H1 (cell line): ENCODE data around the gene KIF27. TPM values are rescaled to one million over a fixed set of nuclear protein-coding genes. Genes with fewer than 3 reads are reported as not detected.

Experiments used
- CTCF ChIA-PET: fragments of 300-600 bp; sonication (Branson Sonifier 250); formaldehyde crosslinking; loops from one replicate; lab custom pipeline; 2021; ENCODE audit not compliant: partially characterized antibody; lab: Charles Lee
- POLR2A ChIA-PET: fragments of 300-600 bp; sonication (Branson Sonifier 250); formaldehyde crosslinking; loops from one replicate; lab custom pipeline; 2021; ENCODE audit warnings: inconsistent platforms; ENCODE audit not compliant: partially characterized antibody; lab: Charles Lee
- DNase-seq, 2 experiments: peaks; one replicate each; pipeline versions ENCODE4 v3.0.0 to v3.0.0-alpha.2; 2010 to 2022; ENCODE audit warnings: low spot score in 2 of 2, low read depth in 1 of 2, mixed read lengths in 1 of 2
- FAIRE-seq: peaks from 2 replicates; lab custom pipeline; 2011; peaks lifted over from hg19 to GRCh38; lab: Jason Lieb, UNC
- H2AFZ ChIP-seq: 2 replicates; pipeline ENCODE4 v1.8.1; 2012; ENCODE audit warnings: low read length, inconsistent platforms
- H2AK5ac ChIP-seq: 2 replicates; pipeline ENCODE4 v1.6.1; 2013; ENCODE audit warnings: low read depth, low read length
- H2BK120ac ChIP-seq: replicated peaks from 2 replicates; pipeline ENCODE3; 2013; ENCODE audit warnings: low read depth, low read length, inconsistent platforms
- H2BK12ac ChIP-seq: 2 replicates; pipeline ENCODE4 v1.6.1; 2013; ENCODE audit warnings: low read depth, low read length
- H2BK15ac ChIP-seq: 2 replicates; pipeline ENCODE4 v1.6.1; 2013; ENCODE audit warnings: low read length
- H2BK20ac ChIP-seq: 2 replicates; pipeline ENCODE4 v1.6.1; 2013; ENCODE audit warnings: low read length
- H2BK5ac ChIP-seq: 2 replicates; pipeline ENCODE4 v1.6.1; 2013; ENCODE audit warnings: low read depth, low read length
- H3K14ac ChIP-seq: 2 replicates; pipeline ENCODE4 v1.6.1; 2013; ENCODE audit warnings: inconsistent platforms; ENCODE audit not compliant: insufficient read length
- H3K18ac ChIP-seq: 2 replicates; pipeline ENCODE4 v1.6.1; 2013; ENCODE audit warnings: low read length; ENCODE audit errors: extremely low read depth
- H3K23ac ChIP-seq: 2 replicates; pipeline ENCODE4 v1.6.1; 2013; ENCODE audit warnings: inconsistent platforms; ENCODE audit not compliant: insufficient read length
- H3K23me2 ChIP-seq: 2 replicates; pipeline ENCODE4 v1.6.1; 2013; ENCODE audit warnings: low read depth, low read length
- H3K27ac ChIP-seq: 2 replicates; pipeline ENCODE4 v1.6.1; 2011; ENCODE audit warnings: low read depth, low read length, inconsistent platforms
- H3K27me3 ChIP-seq, 4 experiments: replicated peaks in 1 of 4; 1 replicate in 1 of 4; 2 replicates in 3 of 4; pipeline versions ENCODE4 v1.6.1 to v1.8.1; 2011 to 2013; ENCODE audit warnings: low read length in 3 of 4, mild to moderate bottlenecking in 3 of 4, inconsistent platforms in 2 of 4, mixed read lengths in 2 of 4, moderate library complexity in 1 of 4; ENCODE audit not compliant: control insufficient read depth in 3 of 4, insufficient read depth in 3 of 4; ENCODE audit errors: extremely low read depth in 1 of 4
- H3K36me3 ChIP-seq, 4 experiments: 2 replicates each; pipeline versions ENCODE4 v1.6.1 to v1.8.1; 2011 to 2013; ENCODE audit warnings: mild to moderate bottlenecking in 4 of 4, low read length in 3 of 4, moderate library complexity in 2 of 4, control low read depth in 1 of 4, inconsistent platforms in 1 of 4; ENCODE audit not compliant: insufficient read depth in 4 of 4, control insufficient read depth in 2 of 4
- H3K4ac ChIP-seq: replicated peaks from 2 replicates; pipeline ENCODE3; 2013; ENCODE audit warnings: low read length, low read depth, mixed read lengths, inconsistent platforms; ENCODE audit not compliant: insufficient read length
- H3K4me1 ChIP-seq, 4 experiments: replicated peaks in 1 of 4; 1 replicate in 1 of 4; 2 replicates in 3 of 4; pipeline versions ENCODE4 v1.6.1 to v1.8.1; 2011 to 2013; ENCODE audit warnings: low read length in 3 of 4, inconsistent platforms in 2 of 4, mixed read lengths in 1 of 4; ENCODE audit not compliant: insufficient read depth in 4 of 4, control insufficient read depth in 3 of 4
- H3K4me2 ChIP-seq, 2 experiments: 2 replicates each; pipeline versions ENCODE4 v1.6.1 to v1.8.1; 2011 to 2013; ENCODE audit warnings: low read depth in 2 of 2, low read length in 2 of 2, control low read depth in 1 of 2, inconsistent platforms in 1 of 2, mild to moderate bottlenecking in 1 of 2; ENCODE audit not compliant: insufficient read depth in 1 of 2
- H3K4me3 ChIP-seq, 4 experiments: fragments of 200-600, 300-600 bp in 1 of 4; sonication (generic), shearing (Covaris generic), sonication (Bioruptor Twin) in 1 of 4; 2 replicates each; pipeline versions ENCODE4 v1.5.1 to v1.8.1; 2011 to 2016; ENCODE audit warnings: low read length in 4 of 4, low read depth in 3 of 4, control low read depth in 2 of 4, inconsistent platforms in 2 of 4, mild to moderate bottlenecking in 2 of 4, mixed read lengths in 1 of 4, moderate library complexity in 1 of 4; ENCODE audit not compliant: insufficient read depth in 2 of 4; ENCODE audit errors: extremely low read depth in 1 of 4
- H3K56ac ChIP-seq: replicated peaks from 2 replicates; pipeline ENCODE3; 2013; ENCODE audit warnings: low read depth, mild to moderate bottlenecking, mixed read lengths, low read length, inconsistent platforms; ENCODE audit not compliant: insufficient read length
- H3K79me1 ChIP-seq: 2 replicates; pipeline ENCODE4 v1.6.1; 2013; ENCODE audit warnings: low read depth, low read length, control low read depth
- H3K79me2 ChIP-seq, 2 experiments: 2 replicates each; pipeline versions ENCODE4 v1.6.1 to v1.8.1; 2012 to 2013; ENCODE audit warnings: low read length in 2 of 2, mild to moderate bottlenecking in 2 of 2, inconsistent platforms in 1 of 2; ENCODE audit not compliant: insufficient read depth in 2 of 2, control insufficient read depth in 1 of 2
- H3K9ac ChIP-seq, 4 experiments: replicated peaks in 1 of 4; 1 replicate in 1 of 4; 2 replicates in 3 of 4; pipeline versions ENCODE4 v1.6.1 to v1.8.1; 2011 to 2013; ENCODE audit warnings: low read depth in 3 of 4, low read length in 3 of 4, control low read depth in 2 of 4, mild to moderate bottlenecking in 2 of 4, moderate library complexity in 2 of 4, inconsistent platforms in 1 of 4; ENCODE audit errors: extremely low read depth in 1 of 4
- H3K9me3 ChIP-seq, 2 experiments: 2 replicates each; pipeline versions ENCODE4 v1.6.1 to v1.8.1; 2012 to 2013; ENCODE audit warnings: mild to moderate bottlenecking in 2 of 2, moderate library complexity in 2 of 2, control low read depth in 1 of 2, inconsistent platforms in 1 of 2, low read depth in 1 of 2, low read length in 1 of 2, mixed read lengths in 1 of 2; ENCODE audit not compliant: insufficient read depth in 2 of 2
- H4K20me1 ChIP-seq, 2 experiments: replicated peaks in 1 of 2; 2 replicates each; pipeline versions ENCODE3 to v1.8.1; 2011 to 2013; ENCODE audit warnings: inconsistent platforms in 2 of 2, low read length in 2 of 2, mild to moderate bottlenecking in 1 of 2; ENCODE audit not compliant: insufficient read depth in 2 of 2, control insufficient read depth in 1 of 2
- H4K5ac ChIP-seq: 2 replicates; pipeline ENCODE4 v1.6.1; 2013; ENCODE audit warnings: low read length, low read depth, mixed read lengths, inconsistent platforms; ENCODE audit not compliant: insufficient read length
- H4K8ac ChIP-seq: 2 replicates; pipeline ENCODE4 v1.8.0; 2013; ENCODE audit warnings: mild to moderate bottlenecking, moderate library complexity, low read length, inconsistent platforms; ENCODE audit not compliant: insufficient read depth; ENCODE audit errors: extremely low read depth
- H4K91ac ChIP-seq: replicated peaks from 2 replicates; pipeline ENCODE3; 2013; ENCODE audit warnings: low read length, mixed read lengths, inconsistent platforms; ENCODE audit not compliant: insufficient read length
- HDAC6 ChIP-seq: IDR thresholded peaks from one replicate; pipeline ENCODE4 v1.7.1; 2012; ENCODE audit warnings: low read depth, mild to moderate bottlenecking, inconsistent platforms, low read length, moderate library complexity
- NRF1 ChIP-seq: IDR thresholded peaks from 2 replicates; pipeline ENCODE4 v1.6.1; 2011; ENCODE audit warnings: mild to moderate bottlenecking, low read depth, low read length, improper control_type of control experiment
- PHF8 ChIP-seq: fragments of 200-600 bp; sonication (generic); conservative IDR thresholded peaks from 2 replicates; pipeline ENCODE4 v1.7.1; 2012; ENCODE audit warnings: low read depth, mild to moderate bottlenecking, inconsistent platforms, low read length, moderate library complexity
- POLR2AphosphoS5 ChIP-seq: IDR thresholded peaks from 2 replicates; pipeline ENCODE4 v1.6.1; 2011; ENCODE audit warnings: low read depth, low read length
- RBBP5 ChIP-seq: IDR thresholded peaks from 2 replicates; pipeline ENCODE4 v1.7.1; 2012; ENCODE audit warnings: low read depth, mild to moderate bottlenecking, inconsistent platforms, low read length, moderate library complexity, borderline replicate concordance
- SIRT6 ChIP-seq: IDR thresholded peaks from one replicate; pipeline ENCODE4 v1.7.1; 2012; ENCODE audit warnings: low read length, inconsistent platforms
- SP1 ChIP-seq: IDR thresholded peaks from 2 replicates; pipeline ENCODE4 v1.6.1; 2011; ENCODE audit warnings: low read depth, low read length
- TAF1 ChIP-seq: IDR thresholded peaks from 2 replicates; pipeline ENCODE4 v1.6.1; 2011; ENCODE audit warnings: mild to moderate bottlenecking, low read depth, low read length
- TAF7 ChIP-seq: optimal IDR thresholded peaks from 2 replicates; pipeline ENCODE3; 2011; ENCODE audit warnings: low read depth, mild to moderate bottlenecking, inconsistent platforms, low read length, moderate library complexity, borderline replicate concordance
- TBP ChIP-seq: IDR thresholded peaks from 2 replicates; pipeline ENCODE4 v1.6.1; 2011; ENCODE audit warnings: low read depth, low read length, improper control_type of control experiment
- WGBS, 2 experiments: shearing (Covaris generic) in 1 of 2; methylation state at CpG; one replicate each; pipeline versions ENCODE4 v1.1.6 to v1.1.7; 2013 to 2015; ENCODE audit warnings: low lambda C conversion rate in 2 of 2, mixed read lengths in 2 of 2, inconsistent platforms in 1 of 2, low coverage in 1 of 2, missing lambda C conversion rate in 1 of 2; ENCODE audit not compliant: insufficient replicate concordance in 2 of 2, insufficient coverage in 1 of 2, insufficient read length in 1 of 2; ENCODE audit errors: extremely low coverage in 1 of 2, missing lambda C conversion rate in 1 of 2; 5-methylcytosine and 5-hydroxymethylcytosine counted together
- polyA plus RNA-seq, 7 experiments: library from polyadenylated mRNA; depleted of rRNA in 3 of 7; stranded (reverse) in 5 of 7; unstranded in 2 of 7; fragments of >200 nt in 5 of 7; fragments of 200-250 nt in 2 of 7; gene quantifications; 1 replicate in 5 of 7; 2 replicates in 1 of 7; 4 replicates in 1 of 7; pipeline versions ENCODE4 v1.2.1 to v1.2.3, GENCODE V29; 2011 to 2013; ENCODE audit warnings: missing spikeins in 2 of 7, mixed read lengths in 2 of 7
- total RNA-seq: library from RNA; stranded (reverse); fragmentation: NEBNext Ultra II Directional; extraction: Animal tissue kit (Norgen Biotek cat#: 25700); gene quantifications from 2 replicates; pipeline ENCODE4 v1.2.1, GENCODE V29; 2021

KIF27 gene
- total and polyA plus RNA-seq, 2 of the 8 experiments (the other 6 are each of a cell fraction or from before 2014, with no cell fraction given) = 0.47 to 7.0 TPM

- Histone ChIP-seq H3K27ac (peak overlapping the region; percentile 81), H2BK15ac (no peak overlapping the region), H3K4ac (no peak overlapping the region), H3K23me2 (no peaks in the 10 kb centered on the region), H3K9ac (peak overlapping the region in 3 of 4 experiments; percentile 76 to 80 (median 78); a peak in 6 of 7 replicates), H3K36me3 (no peaks in the 10 kb centered on the region), H3K56ac (no peak overlapping the region), H4K5ac (no peak overlapping the region), H3K23ac (no peak overlapping the region), H3K79me2 (no peaks in the 10 kb centered on the region), H3K27me3 (no peaks in the 10 kb centered on the region), H3K18ac (no peak overlapping the region; the same call in 1 of the 2 replicates), H3K9me3 (no peaks in the 10 kb centered on the region), H4K91ac (no peak overlapping the region), H4K8ac (peak overlapping the region; percentile 72; the same call in 1 of the 2 replicates), H2BK120ac (no peak overlapping the region), H4K20me1 (no peaks in the 10 kb centered on the region), H3K4me2 (peak overlapping the region; percentile 60 to 80), H2BK5ac (peak overlapping the region; percentile 85; the same call in 1 of the 2 replicates), H2AK5ac (no peak overlapping the region), H2AFZ (peak overlapping the region; percentile 30; the same call in 1 of the 2 replicates), H3K79me1 (no peaks in the 10 kb centered on the region), H3K4me1 (peaks cover 0 to 2% (median 0%) of the 10 kb centered on the region in 4 experiments; a peak in 2 of 7 replicates), H3K4me3 (peak overlapping the region; percentile 34 to 62 (median 47)), H2BK12ac (no peak overlapping the region), H2BK20ac (no peak overlapping the region), H3K14ac (no peak overlapping the region)
- WGBS, 2 experiments = 6% methylated on average over 16 of the region's 16 CpGs; no CpG with 5 or more reads in 1 of the 2 experiments
- POLR2A ChIA-PET = interaction anchor here (0.5 to 4.3 kb wide), 20 partner anchors 10 to 577 kb away, joined by 3 to 43 read pairs (median 4); partner anchors contain the start of genes HNRNPK, RMI1 and UBQLN1
- DNase-seq (no peak), FAIRE-seq (peak; percentile 83)
- CTCF ChIA-PET = interaction anchor here (0.6 to 1.7 kb wide), 8 partner anchors 10 to 341 kb away, joined by 3 to 5 read pairs (median 4); no protein-coding TSS in a partner anchor
- TF ChIP-seq HDAC6 (no peak), PHF8 (no peak), TAF1 (no peak), TAF7 (peak; percentile 100), NRF1 (no peak), RBBP5 (no peak), TBP (peak; percentile 95), SP1 (peak; percentile 61; the same call in 1 of the 2 replicates), SIRT6 (no peak), POLR2AphosphoS5 (no peak)
Observed at GRCh38 chr9:83920469-83920926, 734 bp downstream of the KIF27 start.
